Bone marrow (tissue), 2 donors: ENCODE data around the gene POLDIP3.
"Not testable (repeated sequence)": the region's sequence is repeated elsewhere in the genome, so short reads cannot be mapped to it uniquely, and the experiment has no call there.

Experiments
- DNase-seq, 2 donors: peaks; one replicate each; lab custom pipeline; 2025; lab: John Stamatoyannopoulos, UW

POLDIP3 gene

DNA sequence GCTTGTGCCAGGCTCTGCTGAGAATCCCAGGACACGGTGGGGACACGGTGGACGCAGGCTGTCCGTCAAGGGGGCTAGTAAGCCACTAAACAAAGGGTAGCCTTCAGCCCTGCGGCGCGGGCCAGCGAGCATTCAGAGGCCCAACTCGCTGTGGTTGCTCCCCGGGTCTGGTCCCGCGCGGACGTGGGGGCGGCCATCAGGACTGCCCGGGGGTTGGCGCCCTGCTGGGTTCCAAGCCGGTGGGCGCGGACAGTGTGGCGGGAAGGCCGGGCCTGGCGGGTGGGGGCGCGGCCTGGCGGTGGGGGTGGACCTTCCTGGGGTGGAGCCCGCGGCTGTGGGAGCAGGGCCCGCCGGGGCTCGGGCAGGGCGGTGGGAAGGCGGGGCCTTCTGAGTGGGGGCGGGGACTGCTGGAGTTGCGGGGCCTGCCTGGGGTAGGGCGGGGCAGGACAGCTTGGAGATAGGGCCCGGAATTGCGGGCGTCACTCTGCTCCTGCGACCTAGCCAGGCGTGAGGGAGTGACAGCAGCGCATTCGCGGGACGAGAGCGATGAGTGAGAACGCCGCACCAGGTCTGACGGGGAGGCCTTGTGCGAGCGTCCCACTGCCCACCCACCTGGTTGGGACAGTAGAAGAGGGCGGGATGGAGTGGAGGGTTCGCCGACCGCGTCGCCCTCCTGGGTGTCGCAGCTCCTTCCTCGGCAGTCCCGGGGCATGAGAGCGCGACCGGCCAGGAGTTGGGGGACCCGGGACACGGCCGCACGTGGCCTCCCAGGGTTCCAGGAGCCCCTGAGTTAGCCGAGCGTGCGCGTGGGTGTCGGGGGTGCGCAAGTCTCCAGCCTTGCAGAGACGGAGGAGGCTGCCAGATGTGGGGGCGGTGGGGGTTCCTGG is 61.0 kb downstream of the POLDIP3 start, which contains the start of gene SERHL2:
Gene SERHL2, plus strand, starts transcription at position 482 of the 887 bp plus-strand sequence. Its CDS starts 65 bp downstream, at position 547.
- peak; percentile 34 to 74 for DNase-seq

- not testable (repeated sequence) for DNase-seq
Observed at GRCh38 chr22:42552294-42552647, 62.4 kb downstream of the POLDIP3 start.

- DNase-seq, result no peak
Observed at GRCh38 chr22:42549331-42550060, 65.2 kb downstream of the POLDIP3 start.

DNA sequence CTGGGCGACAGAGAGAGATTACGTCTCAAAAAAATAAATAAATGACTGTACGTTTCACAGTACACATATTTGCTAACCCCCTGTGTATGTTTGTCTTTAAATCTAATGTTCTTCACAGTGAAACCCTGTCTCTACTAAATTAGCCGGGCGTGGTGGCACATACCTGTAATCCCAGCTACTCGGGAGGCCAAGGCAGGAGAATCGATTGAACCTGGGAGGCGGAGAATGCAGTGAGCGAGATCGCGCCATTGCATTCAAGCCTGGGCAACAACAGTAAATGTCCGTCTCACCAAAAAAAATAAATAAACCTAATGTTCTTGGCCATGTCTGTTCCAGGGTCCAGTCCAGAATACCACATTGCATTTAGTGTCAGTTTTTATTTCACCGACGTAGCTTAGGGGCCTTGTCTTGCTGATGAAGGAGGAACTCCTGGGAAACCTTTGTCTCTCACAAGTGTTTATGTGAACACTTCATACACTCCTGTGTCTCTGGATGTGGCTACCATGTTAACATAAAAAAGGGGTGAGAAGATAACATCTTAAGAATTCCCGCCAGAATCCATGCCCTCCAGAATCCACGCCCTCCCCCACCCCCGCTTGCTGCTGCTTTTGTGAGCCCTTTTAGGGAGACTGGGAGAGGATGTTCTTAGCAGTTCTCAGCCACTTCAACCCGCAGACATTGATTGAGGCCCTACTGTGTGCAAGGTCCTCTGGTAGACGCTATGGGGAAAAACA is 65.9 kb downstream of the POLDIP3 start:
- DNase-seq, result no peak

DNA sequence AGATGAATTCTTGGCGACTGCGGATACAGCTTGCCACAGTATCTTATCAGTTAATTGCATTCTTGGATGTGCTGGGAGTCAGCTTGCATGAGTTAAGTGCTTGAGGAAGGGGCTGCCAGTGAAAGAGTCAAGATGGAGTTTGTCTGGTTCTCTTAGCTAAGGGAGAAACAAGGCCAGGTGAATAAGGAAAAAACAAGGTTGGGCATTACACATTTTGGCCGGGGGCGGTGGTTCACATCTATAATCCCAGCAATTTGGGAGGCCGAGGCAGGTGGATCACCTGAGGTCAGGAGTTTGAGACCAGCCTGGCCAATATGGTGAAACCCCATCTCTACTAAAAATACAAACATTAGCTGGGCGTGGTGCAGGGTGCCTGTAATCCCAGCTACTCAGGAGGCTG is 66.6 kb downstream of the POLDIP3 start:
- not testable (repeated sequence) for DNase-seq

GRCh38 chr22:42547562-42547961 is 67.1 kb downstream of the POLDIP3 start:
- DNase-seq, result no peak

- DNase-seq, result no peak
Observed at GRCh38 chr22:42544686-42545085, 70.0 kb downstream of the POLDIP3 start.

- not testable (repeated sequence) for DNase-seq
Observed at GRCh38 chr22:42539236-42539771, 75.4 kb downstream of the POLDIP3 start.

DNA sequence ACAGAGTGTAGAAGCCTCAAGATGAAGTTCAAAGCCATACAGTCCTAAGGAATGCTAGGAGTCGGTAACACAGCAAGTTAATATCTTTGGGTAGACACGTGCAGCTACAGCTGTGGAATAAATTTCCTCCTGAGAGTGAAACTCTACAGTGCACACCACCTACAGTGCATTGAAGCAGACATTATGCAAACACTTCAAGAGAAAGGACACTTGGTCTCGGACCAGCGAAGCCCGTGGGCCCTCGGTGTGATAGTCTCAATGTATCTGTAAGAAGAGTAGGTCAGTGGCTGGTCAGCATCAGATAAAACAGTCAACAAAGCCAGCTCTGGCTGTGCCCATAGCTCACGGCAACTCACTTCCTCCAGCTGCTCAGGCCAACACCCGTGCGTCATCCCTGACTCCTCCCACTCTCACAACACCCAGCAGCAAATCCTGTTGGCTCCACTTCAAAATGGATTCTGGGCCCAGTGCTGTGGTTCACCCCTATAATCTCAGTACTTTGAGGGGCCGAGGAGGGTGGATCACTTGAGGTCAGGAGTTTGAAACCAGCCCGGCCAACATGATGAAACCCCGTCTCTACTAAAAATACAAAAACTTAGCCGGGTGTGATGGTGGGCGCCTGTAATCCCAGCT is 77.4 kb downstream of the POLDIP3 start:
- DNase-seq, result not testable (repeated sequence)

DNA sequence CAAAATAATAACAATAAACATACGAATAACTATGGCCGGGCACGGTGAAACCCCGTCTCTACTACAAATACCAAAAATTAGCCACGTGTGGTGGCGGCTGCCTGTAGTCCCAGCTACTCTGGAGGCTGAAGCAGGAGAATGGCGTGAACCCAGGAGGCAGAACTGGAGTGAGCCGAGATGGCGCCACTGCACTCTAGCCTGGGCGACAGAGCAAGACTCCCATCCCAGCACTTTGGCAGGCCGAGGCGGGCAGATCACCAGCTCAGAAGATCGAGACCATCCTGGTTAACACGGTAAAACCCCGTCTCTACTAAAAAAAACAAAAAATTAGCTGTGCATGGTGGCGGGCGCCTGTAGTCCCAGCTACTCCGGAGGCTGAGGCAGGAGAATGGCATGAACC is 78.0 kb downstream of the POLDIP3 start:
- DNase-seq, result not testable (repeated sequence)

DNA sequence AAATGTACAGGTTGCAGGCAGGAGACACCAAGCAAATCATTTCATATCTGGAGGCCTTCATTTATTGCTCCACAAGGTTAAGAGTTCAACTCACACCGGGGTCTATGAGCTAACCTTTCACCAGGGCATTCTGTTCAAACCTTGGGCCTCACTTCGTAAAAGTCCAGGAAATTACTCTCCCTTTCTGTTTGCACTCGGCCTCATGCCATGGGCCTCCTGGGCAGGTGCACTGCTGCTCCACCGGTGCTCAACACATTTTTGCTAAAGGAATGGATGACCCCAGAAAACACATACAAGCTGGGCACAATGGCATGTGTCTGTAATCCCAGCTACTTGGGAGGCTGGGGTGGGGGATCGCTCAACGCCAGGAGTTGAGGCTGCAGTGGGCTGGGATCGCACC is 78.5 kb downstream of the POLDIP3 start:
- no peak for DNase-seq

DNA sequence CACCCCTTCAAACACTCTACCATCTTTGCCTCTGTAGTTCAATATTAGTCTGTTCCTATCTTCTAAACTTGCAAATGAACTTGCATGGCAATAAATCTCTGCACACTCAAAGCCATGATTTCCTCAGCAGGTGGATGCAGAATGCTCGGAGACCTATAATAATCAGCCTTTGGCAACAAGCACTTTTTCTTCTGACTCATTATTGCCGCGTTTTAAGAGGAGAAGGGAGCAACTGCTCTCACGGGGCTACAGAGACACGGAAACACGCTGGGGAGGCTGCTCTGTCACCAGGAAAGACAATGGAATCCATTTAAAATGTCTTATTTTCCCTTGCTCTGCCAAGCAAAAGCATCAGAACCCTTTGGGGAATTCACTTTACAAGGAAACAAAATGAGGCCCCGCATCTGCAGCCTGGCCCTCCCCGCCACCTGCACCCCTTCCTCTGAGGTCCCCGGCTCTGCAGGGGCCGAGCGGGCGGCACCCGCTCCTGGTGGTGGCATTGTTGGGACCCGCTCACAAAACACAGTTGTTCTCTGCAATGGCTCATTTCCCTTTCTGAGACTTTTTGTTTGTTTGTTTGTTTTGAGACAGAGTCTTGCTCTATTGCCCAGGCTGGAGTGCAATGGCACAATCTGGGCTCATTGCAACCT is 79.5 kb downstream of the POLDIP3 start:
- DNase-seq, result not testable (repeated sequence)
